GM19238 (cell line): ENCODE results near the gene APOE.
"Not testable (repeated sequence)": the region's sequence is repeated elsewhere in the genome, so short reads cannot be mapped to it uniquely, and the experiment has no call there.

ENCODE experiments used
- DNase-seq: peaks from one replicate; pipeline ENCODE4 v3.0.0; 2011; ENCODE audit warnings: low spot score; ENCODE audit not compliant: insufficient read length

APOE gene

GRCh38 chr19:44884566-44884965 is 21.0 kb upstream of the APOE start:
- DNase-seq: no peak

GRCh38 chr19:44886141-44886540 is 19.5 kb upstream of the APOE start:
- no peak for DNase-seq

GRCh38 chr19:44887648-44888047 is 17.9 kb upstream of the APOE start:
- no peak for DNase-seq

GRCh38 chr19:44888335-44888734 is 17.3 kb upstream of the APOE start:
- DNase-seq: not testable (repeated sequence)

GRCh38 chr19:44889830-44890365 is 15.7 kb upstream of the APOE start:
- no peak for DNase-seq

GRCh38 chr19:44890366-44891015 is 15.1 kb upstream of the APOE start:
- peak; percentile 97 for DNase-seq

- DNase-seq: no peak
Observed at GRCh38 chr19:44891016-44891882, 14.3 kb upstream of the APOE start, which contains the start of gene TOMM40. TOMM40 (plus strand) TSS chr19:44891254; CDS start chr19:44891416, 162 bp downstream.

GRCh38 chr19:44892932-44893331 is 12.7 kb upstream of the APOE start:
- DNase-seq: no peak

- DNase-seq: no peak
Observed at GRCh38 chr19:44893332-44894051, 12.1 kb upstream of the APOE start.

- no peak for DNase-seq
Observed at GRCh38 chr19:44894052-44894400, 11.6 kb upstream of the APOE start.

- no peak for DNase-seq
Observed at GRCh38 chr19:44894946-44895345, 10.7 kb upstream of the APOE start.

GRCh38 chr19:44897835-44898234 is 7.8 kb upstream of the APOE start:
- no peak for DNase-seq

GRCh38 chr19:44900328-44901244 is 5.0 kb upstream of the APOE start:
- DNase-seq: no peak

- no peak for DNase-seq
Observed at GRCh38 chr19:44903216-44903601, 2.4 kb upstream of the APOE start.

GRCh38 chr19:44903602-44904425 is 1.8 kb upstream of the APOE start:
- DNase-seq: peak; percentile 71

- no peak for DNase-seq
Observed at GRCh38 chr19:44904426-44904994, 1.1 kb upstream of the APOE start.

- no peak for DNase-seq
Observed at GRCh38 chr19:44907613-44908012, 2.0 kb downstream of the APOE start.

GRCh38 chr19:44908074-44908835 is 2.7 kb downstream of the APOE start:
- no peak for DNase-seq

- no peak for DNase-seq
Observed at GRCh38 chr19:44908836-44909261, 3.3 kb downstream of the APOE start.
